ENCODE data around the gene TRPM5. TPM values are rescaled to one million over a fixed set of nuclear protein-coding genes. Genes with fewer than 3 reads are reported as not detected.

Gene TRPM5
- total RNA-seq, 2 experiments from 2014 or later = not detected

DNA sequence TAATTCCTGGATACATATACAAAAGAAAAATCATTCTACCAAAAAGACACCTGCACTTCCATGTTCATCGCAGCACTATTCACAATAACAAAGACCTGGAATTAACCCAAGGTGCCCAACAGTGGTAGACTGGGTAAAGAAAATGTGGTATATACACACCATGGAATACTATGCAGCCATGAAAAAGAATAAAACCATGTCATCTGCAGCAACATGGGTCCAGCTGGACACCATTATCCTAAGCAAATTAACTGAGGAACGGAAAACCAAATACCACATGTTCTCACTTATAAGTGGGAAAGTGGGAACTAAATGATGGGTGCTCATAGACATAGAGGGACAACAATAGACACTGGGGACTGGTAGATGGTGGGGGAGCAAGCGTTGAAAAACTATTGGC lies 4.5 kb downstream of the TRPM5 start:
- POLR2A ChIA-PET = no interaction called here
- CTCF ChIA-PET (ENCODE audit: unreplicated experiment) = no interaction called here
- intact Hi-C loops (cut with micrococcal nuclease; ENCODE audit: unreplicated experiment) = no loop called here
- Histone ChIP-seq H3K9me3 (ENCODE audit: low read length) (no peaks in the 10 kb centered on the region), H3K79me2 (ENCODE audit: insufficient read depth, low read depth, low read length) (no peaks in the 10 kb centered on the region), H3K27ac (ENCODE audit: low read depth, low read length, poor library complexity, severe bottlenecking) (no peak overlapping the region), H3K4me3 (ENCODE audit: low read depth, low read length, poor library complexity, severe bottlenecking) (no peak overlapping the region), H3K4me1 (ENCODE audit: insufficient read depth, low read length, poor library complexity, severe bottlenecking) (no peaks in the 10 kb centered on the region), H3K4me2 (ENCODE audit: low read length) (no peak overlapping the region), H4K20me1 (ENCODE audit: insufficient read depth, low read length) (no peaks in the 10 kb centered on the region), H3K36me3 (ENCODE audit: insufficient read depth, low read length) (no peaks in the 10 kb centered on the region), H2AFZ (ENCODE audit: low read length) (no peak overlapping the region), H3K9me2 (ENCODE audit: insufficient read depth, low read length) (no peaks in the 10 kb centered on the region)
- no TSS peak for BruUV-seq (replicated peaks)
- TF ChIP-seq EZH2phosphoT487 (IDR thresholded peaks at IDR 0.05; ENCODE audit: borderline replicate concordance, low read depth, low read length) = no peak
- TF ChIP-seq, protein P1, sequence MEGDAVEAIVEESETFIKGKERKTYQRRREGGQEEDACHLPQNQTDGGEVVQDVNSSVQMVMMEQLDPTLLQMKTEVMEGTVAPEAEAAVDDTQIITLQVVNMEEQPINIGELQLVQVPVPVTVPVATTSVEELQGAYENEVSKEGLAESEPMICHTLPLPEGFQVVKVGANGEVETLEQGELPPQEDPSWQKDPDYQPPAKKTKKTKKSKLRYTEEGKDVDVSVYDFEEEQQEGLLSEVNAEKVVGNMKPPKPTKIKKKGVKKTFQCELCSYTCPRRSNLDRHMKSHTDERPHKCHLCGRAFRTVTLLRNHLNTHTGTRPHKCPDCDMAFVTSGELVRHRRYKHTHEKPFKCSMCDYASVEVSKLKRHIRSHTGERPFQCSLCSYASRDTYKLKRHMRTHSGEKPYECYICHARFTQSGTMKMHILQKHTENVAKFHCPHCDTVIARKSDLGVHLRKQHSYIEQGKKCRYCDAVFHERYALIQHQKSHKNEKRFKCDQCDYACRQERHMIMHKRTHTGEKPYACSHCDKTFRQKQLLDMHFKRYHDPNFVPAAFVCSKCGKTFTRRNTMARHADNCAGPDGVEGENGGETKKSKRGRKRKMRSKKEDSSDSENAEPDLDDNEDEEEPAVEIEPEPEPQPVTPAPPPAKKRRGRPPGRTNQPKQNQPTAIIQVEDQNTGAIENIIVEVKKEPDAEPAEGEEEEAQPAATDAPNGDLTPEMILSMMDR (conservative IDR thresholded peaks at IDR 0.05; ENCODE audit: low read length) = no peak
- DNase-seq (ENCODE audit: low spot score) = no peak

DNA sequence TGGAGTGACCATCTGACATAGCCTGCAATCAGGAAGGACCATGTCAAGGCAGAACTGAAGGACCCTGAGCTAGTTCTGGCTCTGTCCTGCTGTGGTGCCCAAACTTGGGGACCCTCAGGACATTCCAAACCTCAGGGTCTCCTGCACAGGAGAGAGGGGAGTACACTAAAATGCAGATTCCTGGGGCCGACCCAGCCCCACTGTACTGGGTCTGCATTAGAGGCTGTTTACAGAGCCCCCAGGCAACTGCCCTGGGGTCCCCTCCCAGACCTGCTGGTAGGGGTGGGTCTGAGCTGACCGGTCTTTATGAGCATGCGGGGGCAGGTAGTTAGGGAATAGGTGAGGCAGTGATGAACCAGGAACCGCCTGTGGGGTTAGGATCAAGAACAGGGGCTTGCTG lies 6.8 kb downstream of the TRPM5 start:
- no peaks in the 10 kb centered on the region for H3K9me2 ChIP-seq (ENCODE audit: insufficient read depth, low read length)
- H4K20me1 ChIP-seq (ENCODE audit: insufficient read depth, low read length) = no peaks in the 10 kb centered on the region
- DNase-seq (ENCODE audit: low spot score) = no peak
- intact Hi-C loops (cut with micrococcal nuclease; ENCODE audit: unreplicated experiment) = no loop called here
- no peak overlapping the region for H3K4me3 ChIP-seq (ENCODE audit: low read depth, low read length, poor library complexity, severe bottlenecking)
- H3K4me2 ChIP-seq (ENCODE audit: low read length) = no peak overlapping the region
- H3K4me1 ChIP-seq (ENCODE audit: insufficient read depth, low read length, poor library complexity, severe bottlenecking) = no peaks in the 10 kb centered on the region
- POLR2A ChIA-PET = no interaction called here
- CTCF ChIA-PET (ENCODE audit: unreplicated experiment) = no interaction called here
- TF ChIP-seq, protein P1 (conservative IDR thresholded peaks at IDR 0.05; ENCODE audit: low read length) = no peak
- TF ChIP-seq EZH2phosphoT487 (IDR thresholded peaks at IDR 0.05; ENCODE audit: borderline replicate concordance, low read depth, low read length) = no peak
- H3K27ac ChIP-seq (ENCODE audit: low read depth, low read length, poor library complexity, severe bottlenecking) = no peak overlapping the region
- no TSS peak for BruUV-seq (replicated peaks)
- no peaks in the 10 kb centered on the region for H3K9me3 ChIP-seq (ENCODE audit: low read length)
- H3K79me2 ChIP-seq (ENCODE audit: insufficient read depth, low read depth, low read length) = no peaks in the 10 kb centered on the region
- no peak overlapping the region for H2AFZ ChIP-seq (ENCODE audit: low read length)
- H3K36me3 ChIP-seq (ENCODE audit: insufficient read depth, low read length) = no peaks in the 10 kb centered on the region

DNA sequence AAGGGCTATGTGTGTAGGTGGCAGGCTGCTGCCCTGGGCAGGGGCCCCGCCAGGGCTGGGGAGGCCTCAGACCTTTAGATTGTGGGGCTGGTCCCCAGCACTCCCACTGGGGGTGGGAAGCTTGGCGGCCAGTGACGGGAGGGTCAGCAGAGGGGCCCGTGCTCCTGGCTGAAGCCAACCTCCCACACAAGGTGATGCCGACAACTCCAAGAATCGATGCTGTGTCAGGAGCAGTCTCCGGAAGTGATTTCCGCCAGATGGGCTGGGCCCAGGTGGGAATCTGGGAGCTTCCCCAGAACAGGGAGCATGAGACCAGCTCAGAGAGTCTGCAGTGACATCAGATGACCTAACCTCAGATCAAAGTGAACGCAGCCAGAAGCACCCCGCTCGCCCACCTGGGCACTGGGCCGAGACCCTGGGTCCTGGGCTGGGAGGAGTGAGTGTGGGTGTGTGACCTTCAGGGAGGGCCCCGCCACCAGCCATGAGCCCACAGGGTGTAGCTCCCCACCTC lies 7.7 kb downstream of the TRPM5 start:
- H4K20me1 ChIP-seq (ENCODE audit: insufficient read depth, low read length) = no peaks in the 10 kb centered on the region
- H3K79me2 ChIP-seq (ENCODE audit: insufficient read depth, low read depth, low read length) = no peaks in the 10 kb centered on the region
- H3K4me1 ChIP-seq (ENCODE audit: insufficient read depth, low read length, poor library complexity, severe bottlenecking) = no peaks in the 10 kb centered on the region
- no peak overlapping the region for H3K27ac ChIP-seq (ENCODE audit: low read depth, low read length, poor library complexity, severe bottlenecking)
- intact Hi-C loops (cut with micrococcal nuclease; ENCODE audit: unreplicated experiment) = no loop called here
- ChIA-PET CTCF (ENCODE audit: unreplicated experiment) (no interaction called here), POLR2A (no interaction called here)
- H3K9me3 ChIP-seq (ENCODE audit: low read length) = no peaks in the 10 kb centered on the region
- TF ChIP-seq, protein P1 (conservative IDR thresholded peaks at IDR 0.05; ENCODE audit: low read length) = no peak
- no peak for TF ChIP-seq EZH2phosphoT487 (IDR thresholded peaks at IDR 0.05; ENCODE audit: borderline replicate concordance, low read depth, low read length)
- no peak overlapping the region for H2AFZ ChIP-seq (ENCODE audit: low read length)
- H3K4me3 ChIP-seq (ENCODE audit: low read depth, low read length, poor library complexity, severe bottlenecking) = no peak overlapping the region
- no peaks in the 10 kb centered on the region for H3K9me2 ChIP-seq (ENCODE audit: insufficient read depth, low read length)
- H3K4me2 ChIP-seq (ENCODE audit: low read length) = no peak overlapping the region
- no TSS peak for BruUV-seq (replicated peaks)
- H3K36me3 ChIP-seq (ENCODE audit: insufficient read depth, low read length) = no peaks in the 10 kb centered on the region
- no peak for DNase-seq (ENCODE audit: low spot score)

All from OCI-LY7 (cell line).